Retina (tissue), 1 donor: Measurements from ENCODE around the gene CCNE1.

ENCODE experiments used
- DNase-seq: peaks from one replicate; pipeline ENCODE4 v3.0.0-alpha.2; 2016

Gene CCNE1

DNA sequence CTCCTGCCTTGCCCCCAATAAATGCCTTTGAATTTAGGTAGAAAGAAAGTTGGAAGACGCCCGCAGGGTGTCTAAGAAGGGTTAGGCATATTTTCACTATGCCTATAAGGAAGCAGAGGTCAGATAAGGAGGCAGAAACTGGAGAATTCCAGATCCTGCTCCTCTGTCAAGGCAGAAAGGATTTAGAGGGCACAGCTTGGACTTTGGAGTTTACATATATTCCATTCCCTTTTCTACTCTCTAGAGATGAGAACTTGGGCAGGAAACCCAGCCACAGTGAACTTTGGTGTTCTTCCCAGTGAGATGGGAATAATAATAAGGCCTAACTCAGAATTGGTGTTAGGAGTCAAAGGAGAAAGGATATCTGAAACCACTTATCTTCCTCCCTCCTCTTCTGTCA, 37.4 kb downstream of the CCNE1 start:
- DNase-seq: no peak

DNA sequence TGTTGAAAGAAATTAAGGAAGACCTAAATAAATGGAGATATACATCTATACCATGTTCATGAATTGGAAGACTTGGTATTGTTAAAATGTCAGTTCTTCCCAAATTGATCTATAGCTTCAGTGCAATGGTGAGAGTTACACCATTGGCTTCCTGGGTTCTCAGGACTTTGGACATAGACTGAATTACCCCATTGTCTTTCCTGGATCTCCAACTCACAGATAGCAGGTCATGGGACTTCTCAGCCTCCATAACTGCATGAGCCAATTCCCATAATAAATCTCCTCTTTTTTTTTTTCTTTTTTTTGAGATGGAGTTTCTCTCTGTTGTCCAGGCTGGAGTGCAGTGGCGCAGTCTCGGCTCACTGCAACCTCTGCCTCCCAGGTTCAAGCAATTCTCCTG, 38.7 kb downstream of the CCNE1 start:
- DNase-seq: no peak

DNA sequence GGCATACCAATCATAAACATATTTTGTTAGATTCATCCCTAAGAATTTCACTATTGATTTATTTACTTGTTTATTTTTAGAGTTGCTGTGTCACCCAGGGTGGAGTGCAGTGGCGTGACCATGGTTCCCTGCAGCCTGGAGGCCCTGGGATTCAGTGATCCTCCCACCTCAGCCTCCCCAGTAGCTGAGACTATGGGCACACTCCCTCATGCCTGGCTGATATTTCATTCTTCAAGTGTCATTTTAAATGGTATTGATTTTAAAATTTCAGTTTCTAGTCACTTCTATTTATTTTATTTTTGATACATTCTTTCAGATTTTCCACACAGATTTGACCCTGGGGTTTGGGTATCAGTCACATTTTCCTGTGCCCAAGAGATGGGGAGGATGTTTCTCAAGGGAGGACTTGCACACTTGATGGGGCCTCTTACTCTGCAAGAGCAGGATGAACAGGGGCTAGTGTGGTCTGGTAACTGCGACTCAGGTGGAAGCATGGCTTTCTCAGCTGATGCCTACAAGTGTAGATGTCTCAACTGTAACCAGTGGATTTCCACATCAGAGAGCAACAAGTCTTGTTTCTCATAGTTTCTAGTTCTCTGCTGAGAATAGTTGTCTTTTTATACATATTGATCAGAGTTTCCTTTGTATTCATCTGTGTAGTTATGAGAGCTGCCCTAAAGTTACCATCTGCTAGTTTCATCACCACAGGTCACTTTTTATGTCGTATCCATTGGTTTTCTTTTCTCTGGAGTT, 40.2 kb downstream of the CCNE1 start:
- DNase-seq: no peak

DNA sequence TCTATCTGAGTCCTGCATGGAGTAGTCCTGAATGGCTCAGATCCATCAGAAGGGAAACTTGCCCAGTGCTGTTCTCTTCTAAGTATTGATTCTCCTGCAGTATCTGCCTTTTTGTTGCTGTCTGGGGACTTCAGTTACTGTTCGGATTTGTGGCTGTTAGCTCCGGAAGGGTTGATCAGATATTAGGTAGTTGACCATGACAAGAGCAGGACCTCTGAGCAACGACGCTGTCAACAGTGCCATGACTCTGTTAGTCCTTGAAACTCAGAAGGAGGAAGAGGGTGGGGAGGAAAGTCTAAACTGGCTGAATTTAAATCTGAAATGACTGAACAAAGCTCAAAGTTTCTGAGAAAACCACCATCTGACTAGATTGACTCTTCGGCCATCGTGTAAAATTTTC, 42.2 kb downstream of the CCNE1 start:
- DNase-seq: no peak

DNA sequence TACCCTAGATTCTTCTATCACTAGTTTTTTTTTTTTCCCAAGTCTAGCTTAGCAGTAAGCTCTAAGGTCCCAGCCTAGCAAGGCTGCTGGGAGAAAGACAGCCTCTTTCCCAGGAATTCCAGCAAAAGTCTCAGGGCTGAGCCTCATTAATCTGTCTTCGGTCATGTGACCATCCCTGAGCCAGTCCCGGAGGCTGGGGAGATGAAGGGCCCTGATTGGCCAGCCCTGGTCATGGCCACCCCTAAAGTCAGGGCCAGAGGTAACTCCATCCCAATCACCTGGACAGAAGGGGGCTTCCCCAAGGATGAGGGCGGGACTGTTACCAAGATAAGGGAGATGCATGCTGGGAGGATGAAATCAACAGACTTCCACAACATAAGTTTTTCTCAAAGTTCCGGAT, 43.3 kb downstream of the CCNE1 start:
- DNase-seq: no peak

DNA sequence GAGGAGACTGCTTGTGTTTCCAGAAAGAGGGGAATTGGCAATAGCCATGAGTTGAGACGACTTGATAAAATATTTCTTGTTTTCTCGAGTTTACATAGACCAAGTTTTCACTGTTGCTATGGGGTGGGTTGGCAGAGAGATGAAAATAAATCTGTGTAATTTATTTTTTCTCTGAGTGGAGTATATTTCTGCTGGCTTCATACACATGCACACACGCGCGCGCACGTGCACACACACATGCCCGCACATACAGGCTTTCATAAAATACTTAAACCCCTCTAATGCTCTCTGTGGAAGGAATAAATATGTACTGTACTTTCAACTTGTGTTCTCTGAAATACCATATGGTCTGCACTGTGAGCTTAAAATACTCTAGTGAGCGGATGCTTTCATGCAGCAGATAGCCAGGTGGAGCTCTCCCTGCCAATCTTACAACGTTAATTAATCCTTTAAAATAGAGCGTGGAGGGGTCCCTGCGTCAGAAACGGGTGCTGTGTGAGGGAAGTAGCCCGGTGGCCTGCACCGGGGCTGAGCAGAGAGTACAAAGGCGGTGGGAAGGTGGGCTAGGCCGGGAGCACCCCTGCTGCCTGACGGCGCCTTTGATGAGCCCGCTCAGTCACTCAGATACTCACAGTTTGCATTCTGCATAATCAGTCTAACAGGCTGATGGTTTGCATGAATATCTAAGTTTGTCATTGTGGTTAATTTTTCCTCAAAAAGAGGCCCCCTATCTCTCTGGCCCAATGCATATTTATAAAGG, 44.1 kb downstream of the CCNE1 start:
- no peak for DNase-seq

DNA sequence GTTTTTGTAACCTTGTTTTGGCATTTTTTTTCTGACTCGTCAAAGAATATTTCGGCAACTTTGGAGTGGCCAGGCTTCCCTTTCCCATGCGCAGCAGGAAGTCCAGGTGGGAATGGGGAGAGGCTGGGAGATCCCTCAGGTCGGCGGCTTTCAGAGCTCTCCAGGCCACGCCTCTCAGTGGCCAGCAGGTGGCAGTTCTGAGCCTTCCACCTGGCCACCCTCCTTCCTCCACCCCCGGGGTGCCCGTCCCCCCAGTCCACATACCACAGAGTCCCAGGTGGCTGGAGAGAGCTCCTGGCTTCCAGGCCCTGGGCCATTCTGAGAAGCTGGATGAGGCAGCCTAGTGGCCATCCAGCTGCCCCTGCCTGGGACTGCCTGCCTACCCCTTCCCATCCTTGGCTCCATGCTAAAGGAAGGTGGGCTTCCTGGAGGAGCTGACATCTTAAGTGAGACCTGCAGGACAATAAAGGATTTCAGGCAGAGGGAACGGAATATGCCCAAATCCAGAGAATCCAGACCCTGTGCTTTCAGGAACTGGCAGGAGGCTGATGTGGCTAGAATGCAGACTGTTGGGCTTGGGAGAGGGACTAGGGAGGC, 46.3 kb downstream of the CCNE1 start:
- peak; percentile 34 for DNase-seq

DNA sequence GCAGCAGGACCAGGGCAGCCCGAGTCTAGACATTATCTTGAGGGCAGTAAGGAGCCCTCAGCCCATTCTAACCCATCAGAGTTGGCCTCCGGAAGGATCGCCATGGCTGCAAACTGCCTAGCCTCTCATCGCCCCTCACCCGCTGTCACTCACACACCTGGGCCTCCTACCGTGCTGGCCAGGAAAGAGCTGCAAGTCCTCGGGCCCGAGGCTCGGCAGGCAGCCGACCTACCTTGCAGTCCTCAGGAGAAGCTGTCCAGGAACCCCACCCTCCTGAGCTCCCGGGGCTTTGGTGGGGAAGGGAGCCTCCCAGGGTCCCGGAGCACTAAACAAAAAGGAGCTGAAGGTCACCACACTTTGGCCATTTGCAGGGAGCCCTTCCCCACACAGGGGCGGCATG, 46.8 kb downstream of the CCNE1 start:
- no peak for DNase-seq

DNA sequence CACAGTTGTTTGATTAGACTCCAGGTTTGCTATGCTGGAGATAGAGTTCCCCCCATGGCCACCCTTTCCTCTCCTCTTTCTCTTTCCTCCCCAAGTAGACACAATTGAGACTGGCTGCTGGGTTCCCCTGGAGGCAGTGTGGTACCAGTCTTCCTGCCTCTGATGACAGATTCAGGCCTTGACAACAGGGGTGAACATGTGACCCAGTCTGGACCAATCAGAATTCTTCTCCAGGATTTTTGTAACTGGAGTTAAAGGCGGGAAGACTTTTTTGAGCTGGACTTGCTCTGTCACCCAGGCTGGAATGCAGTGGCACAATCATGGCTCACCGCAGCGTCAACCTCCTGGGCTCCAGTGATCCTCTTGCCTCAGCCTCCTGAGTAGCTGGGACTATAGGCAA, 48.7 kb downstream of the CCNE1 start:
- no peak for DNase-seq

DNA sequence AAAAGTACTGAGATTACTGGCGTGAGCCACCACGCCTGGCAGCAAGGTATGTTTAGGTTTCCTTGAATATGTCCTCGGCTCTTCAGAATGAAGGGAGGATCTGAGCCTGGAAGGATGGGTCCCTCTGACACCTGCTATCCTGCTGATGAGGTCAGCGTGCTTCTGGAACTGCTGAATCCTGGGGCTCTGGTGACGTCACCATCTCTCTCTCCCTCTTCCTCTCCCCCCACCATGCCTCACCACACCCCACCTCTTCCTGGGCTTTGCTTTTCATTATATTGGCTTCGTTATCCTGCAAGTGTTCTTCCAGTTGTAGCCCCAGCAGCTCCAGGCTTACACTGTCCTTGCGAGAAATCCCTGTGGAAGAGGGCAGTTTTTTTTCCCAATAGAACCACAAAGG, 49.8 kb downstream of the CCNE1 start:
- DNase-seq: no peak

DNA sequence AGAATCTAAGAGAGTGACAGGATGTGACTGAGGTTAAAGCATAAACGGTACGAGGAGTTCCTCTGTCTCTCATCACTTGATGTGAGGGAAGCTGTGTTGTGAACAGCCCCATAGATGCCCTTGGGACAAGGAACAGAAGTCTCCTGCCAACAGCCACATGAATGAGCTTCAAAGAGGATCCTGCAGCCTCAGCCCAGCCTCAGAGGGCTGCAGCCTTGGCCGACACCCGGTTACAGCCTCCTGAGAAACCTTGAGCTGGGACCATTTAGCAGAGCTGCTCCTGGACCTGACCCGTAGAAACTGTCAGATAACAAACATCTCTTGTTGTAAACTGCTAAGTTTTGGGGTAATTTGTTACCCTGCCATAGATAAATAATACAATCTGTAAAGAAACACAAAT, 54.2 kb downstream of the CCNE1 start:
- no peak for DNase-seq

DNA sequence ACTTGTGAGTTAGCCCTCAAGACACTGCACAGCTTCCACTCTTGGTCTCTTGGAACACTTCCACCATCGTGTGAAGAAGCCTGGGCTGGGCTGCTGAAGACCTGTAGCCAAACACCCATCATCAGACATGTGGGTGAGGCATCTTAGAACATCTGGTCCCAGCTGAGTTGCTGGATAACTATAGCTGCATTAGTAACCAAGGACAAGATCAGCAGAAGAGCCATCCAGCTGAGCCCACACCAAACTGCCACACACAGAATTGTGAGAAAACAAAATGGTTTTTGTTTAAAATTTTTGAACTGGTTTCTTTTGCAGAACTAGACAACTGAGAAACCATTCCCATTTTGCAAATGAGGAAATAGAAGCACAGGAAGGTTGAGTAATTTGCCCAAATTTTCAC, 56.2 kb downstream of the CCNE1 start:
- no peak for DNase-seq

DNA sequence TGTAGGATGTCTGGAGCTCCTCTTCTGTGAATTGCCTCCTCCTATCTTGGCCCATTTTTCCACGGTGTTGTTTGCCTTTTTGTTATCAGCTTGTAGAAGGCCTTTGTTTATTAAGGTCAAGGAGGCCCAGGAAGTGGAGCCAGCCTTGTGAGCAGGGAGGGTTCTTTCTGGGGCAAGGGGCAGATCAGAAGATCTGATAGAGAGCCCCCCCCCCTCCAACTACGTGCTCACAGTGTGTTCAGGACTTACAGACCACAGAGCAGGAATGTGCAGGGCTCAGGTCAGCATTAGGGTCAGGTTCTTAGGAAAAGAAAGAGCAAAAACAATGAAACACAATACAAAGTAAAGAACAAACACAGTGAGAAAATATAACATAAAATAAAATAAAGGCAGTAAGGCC, 59.4 kb downstream of the CCNE1 start:
- no peak for DNase-seq

DNA sequence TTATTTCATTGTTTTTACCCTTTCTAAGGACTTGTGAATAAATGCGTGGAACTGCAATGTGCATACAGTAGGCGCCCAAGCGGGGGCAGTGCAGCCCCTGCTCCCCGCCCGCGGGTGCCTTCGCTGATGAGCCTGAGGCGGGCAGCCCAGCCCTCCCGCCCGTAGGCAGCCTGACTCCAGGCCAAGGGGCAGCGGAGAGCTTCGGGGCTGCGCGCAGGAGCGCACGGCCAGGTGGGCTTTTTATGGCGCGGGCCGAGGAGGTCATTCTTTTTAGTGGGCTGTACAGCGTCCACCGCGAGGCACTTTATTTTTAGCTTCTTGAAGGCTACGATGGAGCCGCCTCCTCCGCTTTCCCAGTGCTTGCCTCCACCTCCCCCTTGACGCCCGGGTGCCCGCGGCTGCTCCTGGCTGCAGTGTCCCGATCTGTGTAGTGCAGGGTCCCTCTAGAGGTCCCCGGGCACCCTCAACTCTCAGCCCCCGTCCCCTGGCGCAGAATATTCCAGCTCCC, 60.5 kb downstream of the CCNE1 start:
- peak; percentile 66 for DNase-seq

DNA sequence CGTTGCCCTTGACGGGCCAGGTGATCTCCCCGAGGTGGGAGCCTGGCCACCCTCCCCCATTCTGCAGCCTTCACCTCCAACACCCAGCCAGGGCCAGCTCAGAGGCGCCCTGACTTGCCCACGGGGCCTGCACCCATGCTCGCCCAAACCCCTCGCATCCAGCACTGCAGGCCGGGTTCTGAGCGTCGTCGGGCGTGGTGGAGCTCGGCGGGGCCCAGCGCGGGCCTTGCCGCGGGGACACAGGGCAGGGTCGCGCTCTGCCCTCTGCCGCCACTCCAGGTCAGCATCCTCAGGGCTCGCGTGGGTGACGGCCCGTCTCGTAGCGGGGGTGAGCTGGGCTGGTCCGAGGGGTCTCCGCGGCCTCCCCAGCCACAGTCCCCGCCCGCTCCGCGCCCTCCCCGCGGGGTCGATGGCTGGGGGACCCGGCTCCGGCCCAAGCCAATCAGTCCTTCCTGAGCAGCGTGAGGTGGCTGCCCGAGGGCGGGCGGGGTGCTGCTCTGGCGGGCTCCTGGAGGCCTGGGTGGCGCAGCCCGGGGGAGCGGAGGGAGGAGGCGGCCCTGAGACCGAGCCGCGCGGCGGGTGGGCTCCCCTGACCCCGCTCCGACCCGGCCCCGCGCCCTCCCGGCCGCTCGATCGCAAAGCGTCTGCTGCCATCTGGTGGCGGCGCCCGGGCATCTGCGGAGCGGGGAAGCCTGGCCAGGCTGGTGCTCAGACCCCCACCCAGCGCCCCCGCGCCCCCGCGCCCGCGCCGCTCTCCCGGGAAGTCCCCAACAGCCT, 61.4 kb downstream of the CCNE1 start:
- DNase-seq: peak; percentile 87
